GM12801 (cell line): Measurements from ENCODE around the gene PLGLB1.
"Not testable (repeated sequence)": the region's sequence is repeated elsewhere in the genome, so short reads cannot be mapped to it uniquely, and the experiment has no call there.

Experiments
- CTCF ChIP-seq: IDR thresholded peaks from one replicate; pipeline ENCODE4 v1.5.1; 2011; ENCODE audit warnings: control low read depth; ENCODE audit not compliant: insufficient read length; ENCODE audit errors: extremely low read depth

PLGLB1 gene

GRCh38 chr2:87021744-87022143, at the start of gene PLGLB1:
Gene PLGLB1 (minus strand): TSS chr2:87021844. CDS start chr2:87021783, 61 bp downstream.
- not testable (repeated sequence) for TF ChIP-seq CTCF
